ENCODE measurements around the gene MYL6B.

MYL6B gene

DNA sequence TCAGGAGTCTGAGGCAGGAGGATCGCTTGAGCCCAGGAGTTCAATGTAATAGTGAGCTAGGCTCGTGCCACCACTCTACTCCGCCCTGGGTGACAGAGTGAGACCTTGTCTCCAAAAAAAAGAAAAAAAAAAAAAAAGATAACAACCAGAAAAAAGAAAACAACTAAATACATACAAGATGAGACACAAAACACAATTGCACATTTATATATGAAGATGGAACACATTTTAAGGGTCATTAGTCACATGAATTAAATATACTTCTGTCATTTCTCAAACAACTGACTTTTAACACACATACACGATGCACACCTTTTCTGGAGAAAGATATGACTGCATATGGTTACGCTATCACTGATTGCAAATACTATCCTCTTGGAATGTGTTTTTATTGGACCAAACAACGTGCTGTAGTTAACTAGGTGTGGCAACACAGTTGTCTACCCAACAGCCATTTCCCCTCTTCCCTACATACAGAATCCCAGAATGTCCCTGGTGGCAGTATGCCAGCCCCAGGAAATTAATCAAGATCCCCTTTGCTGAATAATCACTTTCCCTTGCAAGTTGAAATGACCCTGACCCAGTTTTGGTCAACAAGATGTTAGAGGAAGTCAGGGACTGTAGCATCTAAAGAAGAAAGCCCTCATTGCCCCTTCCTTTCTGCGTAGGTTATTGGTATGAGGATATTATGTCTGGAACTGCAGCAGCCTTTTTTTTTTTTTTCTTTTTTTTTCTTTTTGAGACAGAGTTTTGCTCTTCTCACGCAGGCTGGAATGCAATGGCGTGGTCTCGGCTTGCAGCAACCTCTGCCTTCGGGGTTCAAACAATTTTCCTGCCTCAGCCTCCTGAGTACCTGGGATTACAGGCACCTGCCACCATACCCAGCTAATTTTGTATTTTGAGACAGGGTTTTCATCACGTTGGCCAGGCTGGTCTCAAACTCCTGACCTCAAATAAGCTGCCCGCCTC, 5.6 kb upstream of the MYL6B start:
- Histone ChIP-seq H4K20me1 (ENCODE audit: insufficient read depth) (no peaks in the 10 kb centered on the region), H3K4me1 (ENCODE audit: low read depth, poor library complexity, severe bottlenecking) (peaks cover 17% of the 10 kb centered on the region), H3K9ac (no peak overlapping the region), H3K27ac (no peak overlapping the region), H3K36me3 (ENCODE audit: insufficient read depth) (no peaks in the 10 kb centered on the region), H3K27me3 (ENCODE audit: insufficient read depth, low read depth) (no peaks in the 10 kb centered on the region), H3K4me2 (no peak overlapping the region), H3K4me3 (IDR thresholded peaks at IDR 0.05; ENCODE audit: insufficient read depth, low read depth, low read length) (no peak overlapping the region), H3K79me2 (ENCODE audit: insufficient read depth, low read depth) (no peaks in the 10 kb centered on the region), H2AFZ (ENCODE audit: low read depth) (no peak overlapping the region)
- TF ChIP-seq, protein P1, sequence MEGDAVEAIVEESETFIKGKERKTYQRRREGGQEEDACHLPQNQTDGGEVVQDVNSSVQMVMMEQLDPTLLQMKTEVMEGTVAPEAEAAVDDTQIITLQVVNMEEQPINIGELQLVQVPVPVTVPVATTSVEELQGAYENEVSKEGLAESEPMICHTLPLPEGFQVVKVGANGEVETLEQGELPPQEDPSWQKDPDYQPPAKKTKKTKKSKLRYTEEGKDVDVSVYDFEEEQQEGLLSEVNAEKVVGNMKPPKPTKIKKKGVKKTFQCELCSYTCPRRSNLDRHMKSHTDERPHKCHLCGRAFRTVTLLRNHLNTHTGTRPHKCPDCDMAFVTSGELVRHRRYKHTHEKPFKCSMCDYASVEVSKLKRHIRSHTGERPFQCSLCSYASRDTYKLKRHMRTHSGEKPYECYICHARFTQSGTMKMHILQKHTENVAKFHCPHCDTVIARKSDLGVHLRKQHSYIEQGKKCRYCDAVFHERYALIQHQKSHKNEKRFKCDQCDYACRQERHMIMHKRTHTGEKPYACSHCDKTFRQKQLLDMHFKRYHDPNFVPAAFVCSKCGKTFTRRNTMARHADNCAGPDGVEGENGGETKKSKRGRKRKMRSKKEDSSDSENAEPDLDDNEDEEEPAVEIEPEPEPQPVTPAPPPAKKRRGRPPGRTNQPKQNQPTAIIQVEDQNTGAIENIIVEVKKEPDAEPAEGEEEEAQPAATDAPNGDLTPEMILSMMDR (conservative IDR thresholded peaks at IDR 0.05; ENCODE audit: low read depth, low read length) = no peak

DNA sequence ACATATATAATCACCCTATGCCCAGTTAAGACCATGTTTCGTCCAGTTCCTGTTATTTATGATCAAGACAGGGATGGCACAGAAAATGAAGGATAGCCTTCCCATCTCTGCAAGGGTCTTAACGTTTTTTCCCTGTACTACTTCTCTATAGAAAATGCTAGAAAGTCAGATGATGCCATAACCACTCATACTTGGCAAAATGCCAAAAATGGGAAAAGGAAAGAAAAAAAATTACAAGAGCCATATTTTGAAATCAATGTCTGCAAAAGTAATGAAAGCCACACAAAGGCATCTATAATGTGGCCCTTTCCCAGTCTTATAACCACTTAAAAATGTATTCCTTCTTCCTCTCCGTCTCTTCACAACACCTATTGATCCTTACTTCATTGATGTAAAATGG, 1.8 kb upstream of the MYL6B start:
- H3K79me2 ChIP-seq (ENCODE audit: insufficient read depth, low read depth) = no peaks in the 10 kb centered on the region
- H3K4me3 ChIP-seq (IDR thresholded peaks at IDR 0.05; ENCODE audit: insufficient read depth, low read depth, low read length) = no peak overlapping the region
- TF ChIP-seq, protein P1 (conservative IDR thresholded peaks at IDR 0.05; ENCODE audit: low read depth, low read length) = no peak
- H2AFZ ChIP-seq (ENCODE audit: low read depth) = no peak overlapping the region
- H3K27me3 ChIP-seq (ENCODE audit: insufficient read depth, low read depth) = no peaks in the 10 kb centered on the region
- peak overlapping the region; percentile 52 for H3K4me2 ChIP-seq
- no peaks in the 10 kb centered on the region for H3K36me3 ChIP-seq (ENCODE audit: insufficient read depth)
- H3K4me1 ChIP-seq (ENCODE audit: low read depth, poor library complexity, severe bottlenecking) = peaks cover 37% of the 10 kb centered on the region
- no peaks in the 10 kb centered on the region for H4K20me1 ChIP-seq (ENCODE audit: insufficient read depth)
- no peak overlapping the region for H3K9ac ChIP-seq
- H3K27ac ChIP-seq = peak overlapping the region; percentile 89; the same call in 1 of the 2 replicates

DNA sequence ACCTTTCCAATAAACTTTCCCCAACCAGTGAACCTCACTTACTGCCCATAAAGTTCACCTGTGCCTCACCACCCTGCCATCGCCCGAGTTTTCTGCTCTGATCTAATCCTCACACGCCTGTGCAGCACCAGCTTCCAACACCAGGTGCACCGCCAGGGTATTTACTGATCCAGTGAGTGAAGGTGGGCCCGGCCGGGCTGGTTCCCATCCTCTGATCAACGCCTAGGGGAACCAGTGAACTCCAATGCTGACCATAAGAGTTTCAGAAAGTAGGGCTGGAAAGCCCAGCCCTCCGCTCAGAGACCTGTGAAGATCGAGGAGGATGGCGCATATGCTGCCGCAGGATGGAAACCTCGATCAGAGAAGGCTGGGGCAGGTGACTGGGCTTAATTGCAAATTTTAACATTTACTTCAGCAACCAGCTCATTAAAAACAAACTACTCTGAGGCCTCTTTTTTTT, 685 bp upstream of the MYL6B start:
- TF ChIP-seq, protein P1 (conservative IDR thresholded peaks at IDR 0.05; ENCODE audit: low read depth, low read length) = peak; percentile 98

DNA sequence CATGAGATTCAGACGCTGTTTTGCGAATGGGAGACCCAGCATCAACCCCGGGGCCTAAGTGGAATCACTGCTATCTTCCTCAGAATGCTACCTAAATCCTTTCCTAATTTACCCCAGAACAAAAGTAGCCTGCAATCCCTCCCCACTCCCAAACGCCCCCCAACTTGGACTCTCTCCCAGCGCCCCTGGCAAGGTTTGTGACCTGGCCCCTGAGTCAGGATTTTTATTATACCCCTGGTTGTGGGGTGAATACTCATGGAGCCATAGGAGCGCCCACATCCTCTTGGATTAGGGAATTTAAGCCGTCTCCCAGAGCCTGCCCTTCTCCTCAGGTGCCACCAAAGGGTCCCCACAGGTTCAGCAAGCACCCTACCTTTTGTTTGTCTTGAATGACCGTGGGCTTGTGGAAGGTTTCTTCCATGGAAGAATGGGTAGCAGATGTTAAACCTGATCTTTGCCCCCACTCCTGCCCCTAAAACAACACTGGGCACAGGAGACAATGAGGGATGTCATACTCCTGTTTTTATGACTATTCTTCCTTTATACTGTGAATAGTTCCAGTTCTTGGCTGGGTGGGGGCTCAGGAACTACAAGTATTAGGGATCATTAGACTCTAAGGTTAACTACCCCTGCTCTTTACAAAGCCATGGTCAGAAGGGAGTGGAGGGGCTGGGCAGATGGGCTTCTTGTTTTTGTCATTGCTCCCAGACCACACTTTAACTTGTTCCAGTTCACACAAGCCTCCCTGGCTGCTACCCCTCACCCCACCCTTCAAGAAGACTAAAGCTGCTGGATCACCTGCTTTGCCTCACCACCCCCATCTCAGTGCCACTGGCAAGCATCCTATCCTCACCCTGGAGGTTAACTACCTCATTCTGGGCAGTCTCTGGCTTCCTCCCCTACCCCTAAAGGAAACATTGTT, 630 bp downstream of the MYL6B start:
- Histone ChIP-seq H3K4me3 (IDR thresholded peaks at IDR 0.05; ENCODE audit: insufficient read depth, low read depth, low read length) (peak overlapping the region; percentile 56), H3K4me2 (peak overlapping the region; percentile 52), H3K36me3 (ENCODE audit: insufficient read depth) (no peaks in the 10 kb centered on the region), H4K20me1 (ENCODE audit: insufficient read depth) (no peaks in the 10 kb centered on the region), H3K4me1 (ENCODE audit: low read depth, poor library complexity, severe bottlenecking) (peaks cover 47% of the 10 kb centered on the region), H3K9ac (peak overlapping the region; percentile 90; the same call in 1 of the 2 replicates), H2AFZ (ENCODE audit: low read depth) (peak overlapping the region; percentile 53), H3K79me2 (ENCODE audit: insufficient read depth, low read depth) (no peaks in the 10 kb centered on the region), H3K27ac (peak overlapping the region; percentile 89; the same call in 1 of the 2 replicates), H3K27me3 (ENCODE audit: insufficient read depth, low read depth) (no peaks in the 10 kb centered on the region)
- TF ChIP-seq, protein P1 (conservative IDR thresholded peaks at IDR 0.05; ENCODE audit: low read depth, low read length) = no peak

More for the DNA sequence above, 685 bp upstream of the MYL6B start:
- Histone ChIP-seq H3K4me3 (IDR thresholded peaks at IDR 0.05; ENCODE audit: insufficient read depth, low read depth, low read length) (peak overlapping the region; percentile 73), H3K27ac (peak overlapping the region; percentile 89), H3K79me2 (ENCODE audit: insufficient read depth, low read depth) (no peaks in the 10 kb centered on the region), H3K27me3 (ENCODE audit: insufficient read depth, low read depth) (no peaks in the 10 kb centered on the region), H2AFZ (ENCODE audit: low read depth) (peak overlapping the region; percentile 53), H3K9ac (peak overlapping the region; percentile 90), H4K20me1 (ENCODE audit: insufficient read depth) (no peaks in the 10 kb centered on the region), H3K36me3 (ENCODE audit: insufficient read depth) (no peaks in the 10 kb centered on the region), H3K4me2 (peak overlapping the region; percentile 52), H3K4me1 (ENCODE audit: low read depth, poor library complexity, severe bottlenecking) (peaks cover 39% of the 10 kb centered on the region)

All from KMS-11 (cell line).